ENCODE results near the gene TNNT1. TPM values are rescaled to one million over a fixed set of nuclear protein-coding genes. Genes with fewer than 3 reads are reported as not detected.

Gene TNNT1
- total RNA-seq, 6 experiments from 2014 or later: 1.2 to 10.9 (median 1.6) TPM; not detected in 2

DNA sequence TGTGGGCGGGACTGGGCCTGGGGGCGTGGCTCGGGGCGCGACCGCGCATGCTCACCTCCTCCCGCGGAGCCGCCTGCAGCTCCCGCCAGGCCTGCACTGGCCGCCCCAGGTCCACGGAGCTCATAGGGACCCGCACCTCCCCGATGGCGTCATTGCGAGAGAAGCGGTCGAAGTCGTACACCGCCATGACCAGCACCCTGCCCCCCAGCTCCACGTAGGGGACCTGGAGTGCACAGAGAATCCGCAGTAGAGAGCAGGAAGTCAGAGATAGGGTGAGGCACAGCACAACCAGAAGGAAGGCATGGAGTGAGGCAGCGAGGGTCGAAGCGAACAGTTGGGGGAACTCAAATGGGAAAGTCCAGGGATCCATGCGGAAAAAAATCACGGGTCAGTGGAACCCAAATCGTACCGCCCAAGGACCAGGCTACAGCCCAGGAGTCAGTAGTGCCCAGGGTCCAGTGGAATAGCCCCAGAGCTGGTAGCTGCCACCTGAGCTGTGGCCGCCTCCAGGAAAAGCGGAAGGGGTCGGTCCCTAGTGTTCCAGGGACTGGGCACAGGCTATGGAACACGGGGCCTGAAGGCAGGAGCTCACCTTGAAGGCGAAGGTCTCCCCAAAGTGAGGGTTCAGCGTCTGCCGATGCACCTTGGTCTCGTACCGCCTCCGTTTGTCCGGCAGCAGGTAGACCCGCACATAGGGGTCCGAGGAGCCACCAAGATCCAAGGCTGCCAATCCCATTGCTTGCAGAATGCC is 26.3 kb upstream of the TNNT1 start:
- no peaks in the 10 kb centered on the region for H3K36me3 ChIP-seq
- 67% methylated on average over 12 of the region's 43 CpGs for WGBS (ENCODE audit: insufficient coverage, low coverage, low lambda C conversion rate, missing lambda C conversion rate)
- H3K27ac ChIP-seq: no peak overlapping the region
- H3K27me3 ChIP-seq: peaks cover 0 to 25% of the 10 kb centered on the region in 2 donors
- intact Hi-C loops (cut with DNase I): no loop called here
- peaks cover 0 to 13% (median 0%) of the 10 kb centered on the region in 4 donors for H3K4me1 ChIP-seq
- no peaks in the 10 kb centered on the region for H3K9me3 ChIP-seq
- no peak for DNase-seq
- no peak for TF ChIP-seq POLR2A (IDR thresholded peaks at IDR 0.05)
- no peak for ATAC-seq
- H3K4me3 ChIP-seq: no peak overlapping the region

DNA sequence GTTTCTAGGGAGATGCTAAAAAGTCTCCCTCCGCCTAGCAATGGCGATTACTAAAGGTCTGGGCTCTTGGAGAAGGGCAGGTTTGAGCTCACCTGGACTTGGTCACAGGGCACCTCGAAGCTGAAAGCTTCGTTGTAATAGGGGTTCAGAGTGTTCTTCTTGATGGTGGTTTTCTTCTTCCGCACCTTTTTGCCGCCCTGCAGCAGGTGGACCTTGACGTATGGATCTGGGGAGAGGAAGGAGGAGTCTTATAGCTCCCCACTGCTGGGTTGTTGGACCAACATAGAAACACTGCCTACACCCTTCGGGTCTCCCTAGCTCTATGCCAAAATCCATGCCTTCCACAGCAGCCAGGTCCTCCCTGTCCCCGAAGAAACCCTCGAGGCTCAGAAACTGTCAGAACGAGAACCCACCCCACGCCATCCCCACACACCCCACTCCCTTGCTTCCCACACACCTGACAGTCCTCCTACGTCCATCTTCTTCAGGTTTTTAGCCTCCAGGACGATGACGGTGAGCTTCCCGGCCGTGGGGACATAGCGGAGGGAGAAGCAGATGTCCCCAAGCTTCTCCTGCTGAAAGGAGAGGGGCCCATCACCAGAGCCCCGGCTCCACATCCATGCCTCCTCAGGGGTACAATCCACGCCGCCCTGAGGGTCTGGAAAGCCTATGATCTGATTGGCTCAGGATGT is 25.6 kb upstream of the TNNT1 start:
- no peak overlapping the region for H3K27ac ChIP-seq
- TF ChIP-seq, protein P1, sequence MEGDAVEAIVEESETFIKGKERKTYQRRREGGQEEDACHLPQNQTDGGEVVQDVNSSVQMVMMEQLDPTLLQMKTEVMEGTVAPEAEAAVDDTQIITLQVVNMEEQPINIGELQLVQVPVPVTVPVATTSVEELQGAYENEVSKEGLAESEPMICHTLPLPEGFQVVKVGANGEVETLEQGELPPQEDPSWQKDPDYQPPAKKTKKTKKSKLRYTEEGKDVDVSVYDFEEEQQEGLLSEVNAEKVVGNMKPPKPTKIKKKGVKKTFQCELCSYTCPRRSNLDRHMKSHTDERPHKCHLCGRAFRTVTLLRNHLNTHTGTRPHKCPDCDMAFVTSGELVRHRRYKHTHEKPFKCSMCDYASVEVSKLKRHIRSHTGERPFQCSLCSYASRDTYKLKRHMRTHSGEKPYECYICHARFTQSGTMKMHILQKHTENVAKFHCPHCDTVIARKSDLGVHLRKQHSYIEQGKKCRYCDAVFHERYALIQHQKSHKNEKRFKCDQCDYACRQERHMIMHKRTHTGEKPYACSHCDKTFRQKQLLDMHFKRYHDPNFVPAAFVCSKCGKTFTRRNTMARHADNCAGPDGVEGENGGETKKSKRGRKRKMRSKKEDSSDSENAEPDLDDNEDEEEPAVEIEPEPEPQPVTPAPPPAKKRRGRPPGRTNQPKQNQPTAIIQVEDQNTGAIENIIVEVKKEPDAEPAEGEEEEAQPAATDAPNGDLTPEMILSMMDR (IDR thresholded peaks at IDR 0.05): no peak
- TF ChIP-seq POLR2A (IDR thresholded peaks at IDR 0.05): no peak
- intact Hi-C loops (cut with DNase I): no loop called here
- H3K27me3 ChIP-seq: peaks cover 0 to 24% of the 10 kb centered on the region in 2 donors
- ATAC-seq (no peak), DNase-seq (no peak)
- H3K4me3 ChIP-seq: no peak overlapping the region
- H3K4me1 ChIP-seq: peaks cover 0 to 8% (median 0%) of the 10 kb centered on the region in 4 donors
- no peaks in the 10 kb centered on the region for H3K9me3 ChIP-seq
- 57% methylated on average over 10 of the region's 21 CpGs for WGBS (ENCODE audit: insufficient coverage, low coverage, low lambda C conversion rate, missing lambda C conversion rate)
- H3K36me3 ChIP-seq: no peaks in the 10 kb centered on the region

DNA sequence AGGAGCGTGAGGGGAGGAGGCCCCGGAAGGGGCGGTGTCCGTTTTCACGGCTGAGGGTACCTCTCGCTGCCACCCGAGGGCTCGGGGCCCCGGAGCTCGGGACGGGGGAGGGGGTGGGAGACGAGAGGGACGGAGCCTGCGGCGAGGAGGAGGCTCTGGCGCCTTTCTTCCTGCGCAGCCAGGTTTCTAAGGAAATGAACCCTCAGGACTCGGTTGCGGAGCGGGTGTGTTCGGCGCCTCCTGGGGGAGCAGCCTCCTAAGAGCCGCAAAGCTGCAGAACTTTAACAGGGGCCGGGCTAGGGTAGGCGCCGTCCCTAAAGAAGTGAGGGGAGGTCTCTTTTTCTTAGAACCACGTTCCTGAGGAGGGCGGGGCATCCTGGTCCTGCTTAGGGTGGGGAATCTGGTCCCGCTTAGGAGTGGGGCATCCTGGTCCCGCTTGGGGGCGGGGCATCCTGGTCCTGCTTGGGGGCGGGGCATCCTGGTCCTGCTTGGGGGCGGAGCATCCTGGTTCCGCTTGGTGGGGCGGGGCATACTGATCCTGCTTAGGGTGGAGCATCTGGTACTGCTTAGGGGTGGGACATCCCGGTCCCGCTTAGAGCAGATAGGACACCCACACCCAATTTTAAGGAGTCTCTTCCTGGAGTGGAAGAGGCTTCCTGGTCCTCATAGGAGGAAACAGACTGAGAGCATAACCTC is 24.9 kb upstream of the TNNT1 start:
- peaks cover 0 to 19% of the 10 kb centered on the region in 2 donors for H3K27me3 ChIP-seq
- H3K4me1 ChIP-seq: peaks cover 0 to under 1% (median 0%) of the 10 kb centered on the region in 4 donors
- H3K27ac ChIP-seq: no peak overlapping the region
- peak overlapping the region in 2 of 3 donors; percentile 4 to 18 for H3K4me3 ChIP-seq
- peak; percentile 61 to 82 (median 73) for ATAC-seq
- no peak for TF ChIP-seq POLR2A (IDR thresholded peaks at IDR 0.05)
- TF ChIP-seq, protein P1 (IDR thresholded peaks at IDR 0.05): no peak
- H3K36me3 ChIP-seq: no peaks in the 10 kb centered on the region
- 0% methylated on average over 18 of the region's 37 CpGs for WGBS (ENCODE audit: insufficient coverage, low coverage, low lambda C conversion rate, missing lambda C conversion rate)
- H3K9me3 ChIP-seq: no peaks in the 10 kb centered on the region
- DNase-seq: peak in 2 of 3 donors; percentile 59 to 65
- intact Hi-C loops (cut with DNase I): no loop called here

DNA sequence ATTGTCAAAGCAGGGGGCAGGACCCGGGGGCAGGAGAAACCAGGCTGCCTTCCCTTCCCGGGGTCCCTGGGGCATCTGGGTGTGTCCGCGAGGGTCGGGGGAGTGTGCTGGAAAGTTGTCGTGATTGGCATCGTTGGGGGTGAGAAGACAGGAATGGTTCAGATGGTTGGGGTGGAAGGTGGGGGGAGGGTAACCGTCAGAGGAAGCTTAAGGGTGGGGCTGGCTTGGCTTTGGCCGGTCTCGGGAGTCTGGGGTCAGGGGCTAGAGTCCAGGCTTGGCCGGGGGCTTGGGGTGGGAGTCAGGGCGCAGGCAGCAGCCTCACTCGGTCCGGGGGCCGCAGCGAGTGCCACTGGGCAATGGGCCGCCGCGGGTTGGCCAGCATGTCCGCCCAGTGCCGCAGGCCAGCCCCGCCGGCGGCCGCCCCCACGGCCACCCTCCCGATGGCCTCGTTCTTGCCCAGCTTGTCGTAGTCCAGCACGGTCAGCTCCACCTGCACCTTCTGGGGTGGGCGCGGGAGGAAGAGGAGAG is 24.2 kb upstream of the TNNT1 start:
- DNase-seq: no peak

More for the DNA sequence above, 24.2 kb upstream of the TNNT1 start:
- no peaks in the 10 kb centered on the region for H3K36me3 ChIP-seq
- H3K9me3 ChIP-seq: no peaks in the 10 kb centered on the region
- peak in 1 of 4 donors; percentile 4 for ATAC-seq
- WGBS (ENCODE audit: insufficient coverage, low coverage, low lambda C conversion rate, missing lambda C conversion rate): 4% methylated on average over 7 of the region's 32 CpGs
- peak overlapping the region in 2 of 3 donors; percentile 4 to 18 for H3K4me3 ChIP-seq
- no peaks in the 10 kb centered on the region for H3K4me1 ChIP-seq
- H3K27me3 ChIP-seq: peaks cover 0 to 19% of the 10 kb centered on the region in 2 donors
- intact Hi-C loops (cut with DNase I): no loop called here
- no peak overlapping the region for H3K27ac ChIP-seq
- TF ChIP-seq POLR2A (IDR thresholded peaks at IDR 0.05): no peak
- TF ChIP-seq, protein P1 (IDR thresholded peaks at IDR 0.05): no peak

Data from right lobe of liver (tissue), 6 donors.